Measurements from ENCODE around the gene ZNF594.
"Not testable (repeated sequence)": the region's sequence is repeated elsewhere in the genome, so short reads cannot be mapped to it uniquely, and the experiment has no call there.

The ZNF594 gene

GRCh38 chr17:5226940-5227878 lies 35.5 kb upstream of the ZNF594 start:
- FAIRE-seq (no peak), DNase-seq (ENCODE audit: insufficient read length, low spot score) (no peak)
- TF ChIP-seq CTCF (IDR thresholded peaks at IDR 0.05; ENCODE audit: insufficient read depth, missing control alignments): no peak

- DNase-seq (ENCODE audit: insufficient read length, low spot score) (no peak), FAIRE-seq (no peak)
- no peak for TF ChIP-seq CTCF (IDR thresholded peaks at IDR 0.05; ENCODE audit: insufficient read depth, missing control alignments)
Observed at GRCh38 chr17:5225668-5226457, 34.2 kb upstream of the ZNF594 start.

- DNase-seq (ENCODE audit: insufficient read length, low spot score); FAIRE-seq: not testable (repeated sequence)
Observed at GRCh38 chr17:5221912-5222311, 30.2 kb upstream of the ZNF594 start.

- no peak for FAIRE-seq
- TF ChIP-seq CTCF (IDR thresholded peaks at IDR 0.05; ENCODE audit: insufficient read depth, missing control alignments): no peak
- no peak for DNase-seq (ENCODE audit: insufficient read length, low spot score)
Observed at GRCh38 chr17:5220074-5220473, 28.4 kb upstream of the ZNF594 start.

GRCh38 chr17:5219536-5219935 lies 27.9 kb upstream of the ZNF594 start:
- no peak for TF ChIP-seq CTCF (IDR thresholded peaks at IDR 0.05; ENCODE audit: insufficient read depth, missing control alignments)
- no peak for DNase-seq (ENCODE audit: insufficient read length, low spot score)
- FAIRE-seq: no peak

- not testable (repeated sequence) for FAIRE-seq; DNase-seq (ENCODE audit: insufficient read length, low spot score)
Observed at GRCh38 chr17:5217562-5217961, 25.9 kb upstream of the ZNF594 start.

- TF ChIP-seq CTCF (IDR thresholded peaks at IDR 0.05; ENCODE audit: insufficient read depth, missing control alignments): no peak
- FAIRE-seq (no peak), DNase-seq (ENCODE audit: insufficient read length, low spot score) (no peak)
Observed at GRCh38 chr17:5211458-5211857, 19.8 kb upstream of the ZNF594 start.
